GM21529 (cell line): ENCODE measurements around the gene PSMB10.

Experiments
- ATAC-seq: cut with Tn5 transposase; IDR thresholded peaks from one replicate; pipeline ENCODE4 v1.9.1; 2021; ENCODE audit not compliant: unreplicated experiment

PSMB10 gene

GRCh38 chr16:67963662-67964321, 27.1 kb upstream of the PSMB10 start:
- ATAC-seq: no peak

GRCh38 chr16:67963292-67963661, 26.6 kb upstream of the PSMB10 start:
- no peak for ATAC-seq

- no peak for ATAC-seq
Observed at GRCh38 chr16:67962135-67962534, 25.5 kb upstream of the PSMB10 start.

- ATAC-seq: no peak
Observed at GRCh38 chr16:67961551-67961957, 24.9 kb upstream of the PSMB10 start.

- ATAC-seq: no peak
Observed at GRCh38 chr16:67959536-67960329, 23.1 kb upstream of the PSMB10 start.

- ATAC-seq: no peak
Observed at GRCh38 chr16:67957622-67958021, 21.0 kb upstream of the PSMB10 start.

GRCh38 chr16:67954421-67955196, 18.0 kb upstream of the PSMB10 start:
- no peak for ATAC-seq

GRCh38 chr16:67953641-67954375, 17.2 kb upstream of the PSMB10 start:
- ATAC-seq: no peak

GRCh38 chr16:67951485-67951884, 14.8 kb upstream of the PSMB10 start:
- no peak for ATAC-seq

GRCh38 chr16:67950335-67950843, 13.7 kb upstream of the PSMB10 start:
- ATAC-seq: no peak

- ATAC-seq: no peak
Observed at GRCh38 chr16:67949645-67950044, 13.0 kb upstream of the PSMB10 start.

- ATAC-seq: no peak
Observed at GRCh38 chr16:67948015-67948414, 11.4 kb upstream of the PSMB10 start.

- no peak for ATAC-seq
Observed at GRCh38 chr16:67946966-67947558, 10.4 kb upstream of the PSMB10 start.

GRCh38 chr16:67946128-67946569, 9.5 kb upstream of the PSMB10 start:
- no peak for ATAC-seq

- ATAC-seq: no peak
Observed at GRCh38 chr16:67945392-67945933, 8.8 kb upstream of the PSMB10 start.

GRCh38 chr16:67944690-67945391, 8.2 kb upstream of the PSMB10 start:
- no peak for ATAC-seq

GRCh38 chr16:67943619-67944504, 7.2 kb upstream of the PSMB10 start, which contains the start of gene LCAT:
LCAT (minus strand) TSS chr16:67944120; CDS start chr16:67944101, 19 bp downstream.
- ATAC-seq: no peak

GRCh38 chr16:67943256-67943618, 6.6 kb upstream of the PSMB10 start:
- ATAC-seq: no peak
